ENCODE measurements around the gene RTN4RL2.

RTN4RL2 gene

DNA sequence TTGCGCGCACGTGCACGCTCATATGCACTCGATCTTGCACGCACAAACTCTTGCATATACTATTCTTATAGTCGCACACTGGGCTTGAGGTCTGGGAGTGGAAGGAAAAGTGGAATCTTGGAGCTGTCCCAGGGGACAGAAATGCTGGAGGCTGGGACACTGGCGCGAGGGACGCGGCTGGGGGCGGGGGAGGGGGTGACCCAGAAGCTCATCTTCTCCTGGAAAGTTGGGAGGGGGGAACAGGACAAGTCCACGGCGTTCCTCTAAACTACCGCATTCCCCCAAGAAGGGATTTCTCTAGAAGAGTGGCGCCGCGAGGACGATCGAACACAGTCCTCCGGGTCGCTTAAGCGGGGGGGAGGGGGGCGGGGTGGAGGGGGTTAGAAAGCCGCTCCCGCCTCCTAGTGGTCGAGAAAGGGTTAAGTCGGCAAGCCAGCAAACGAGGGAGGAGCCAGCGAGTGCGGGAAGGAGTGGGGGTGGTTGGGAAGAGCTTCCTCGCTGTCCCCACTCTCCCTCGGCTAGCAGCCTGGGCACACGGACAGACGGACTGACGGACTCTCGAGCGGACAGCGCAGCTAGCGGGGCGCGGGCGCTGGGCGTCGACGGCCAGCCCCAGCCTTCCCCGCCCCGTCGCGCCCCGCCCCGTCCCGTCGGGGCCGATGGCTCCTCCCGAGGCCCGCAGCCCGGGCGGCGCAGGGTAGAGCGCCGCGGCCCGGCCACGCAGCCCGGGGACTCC is at the start of gene RTN4RL2:
TSS of gene RTN4RL2 (plus strand) at position 507 of the 736 bp plus-strand sequence. CDS start 338 bp downstream, outside the sequence.
- no peak for DNase-seq (ENCODE audit: low read depth in 2 of 2)

DNA sequence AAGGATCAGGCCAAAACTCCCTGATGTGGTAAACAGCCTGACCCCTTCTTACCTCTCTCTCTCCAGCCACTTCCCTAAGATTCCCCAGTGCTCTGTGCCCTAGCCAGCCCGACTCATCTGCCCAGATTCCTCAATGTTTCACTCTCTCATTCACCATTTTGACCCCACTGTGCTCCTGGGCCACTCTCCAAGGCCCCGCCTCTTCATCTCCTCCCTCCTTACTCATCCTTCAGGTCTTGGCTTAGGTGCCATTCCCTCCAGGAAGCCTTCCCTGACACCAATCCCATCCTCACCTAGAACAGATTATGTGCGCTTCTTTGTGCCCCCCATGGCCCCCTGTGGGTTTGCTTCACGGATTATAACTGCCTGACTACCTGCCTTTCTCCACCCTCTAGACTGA is 46.6 kb upstream of the RTN4RL2 start:
- DNase-seq (ENCODE audit: low read depth in 2 of 2): no peak

DNA sequence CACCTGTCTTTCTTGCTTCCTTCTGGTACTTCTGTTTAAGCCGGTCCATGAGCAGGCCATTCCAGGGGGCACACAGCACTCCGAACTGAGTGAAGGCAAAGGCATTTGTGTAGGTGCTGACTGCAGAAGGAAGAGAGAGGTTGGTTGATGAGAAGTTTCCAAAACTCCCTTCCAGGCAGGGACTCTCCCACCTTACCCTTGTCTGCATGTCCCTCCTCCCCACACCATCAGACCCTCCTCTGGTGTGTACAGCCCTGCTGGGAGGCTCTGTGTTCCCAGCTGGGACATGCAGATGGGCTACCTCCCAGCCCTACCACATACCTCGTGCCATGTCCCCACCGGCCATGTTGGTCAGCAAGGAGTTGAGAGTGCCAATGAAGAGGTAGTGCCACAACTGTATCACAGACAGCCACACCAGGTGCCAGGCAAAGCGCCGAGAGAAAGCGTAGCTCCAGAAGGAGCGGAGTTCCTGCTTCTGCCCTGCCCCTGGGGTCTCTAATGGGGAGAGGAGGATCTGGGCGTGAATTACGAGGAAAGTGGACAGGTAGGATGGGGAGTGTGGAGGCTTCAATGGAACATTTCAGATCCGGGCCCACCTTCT is 45.6 kb upstream of the RTN4RL2 start:
- DNase-seq (ENCODE audit: low read depth in 2 of 2): no peak

DNA sequence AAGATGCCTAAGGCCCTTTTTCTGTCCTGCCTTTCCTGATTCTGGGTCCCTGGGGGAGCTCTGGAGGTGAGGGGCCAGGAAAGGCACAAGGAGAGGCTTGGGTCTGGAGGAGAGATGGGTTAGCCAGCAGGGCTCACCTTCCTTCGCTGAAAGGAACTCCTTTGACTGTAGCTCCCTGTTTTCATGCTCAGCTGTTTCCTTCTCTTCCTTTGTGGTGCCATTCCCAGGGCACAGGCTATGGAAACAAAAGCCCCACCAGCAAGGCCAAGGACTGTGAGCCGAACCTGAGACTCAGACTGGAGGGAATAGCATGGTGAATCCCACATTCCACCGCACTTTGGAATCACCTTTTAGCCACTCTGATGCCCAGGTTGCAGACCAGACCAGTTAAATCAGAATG is 43.9 kb upstream of the RTN4RL2 start:
- no peak for DNase-seq (ENCODE audit: low read depth in 2 of 2)

DNA sequence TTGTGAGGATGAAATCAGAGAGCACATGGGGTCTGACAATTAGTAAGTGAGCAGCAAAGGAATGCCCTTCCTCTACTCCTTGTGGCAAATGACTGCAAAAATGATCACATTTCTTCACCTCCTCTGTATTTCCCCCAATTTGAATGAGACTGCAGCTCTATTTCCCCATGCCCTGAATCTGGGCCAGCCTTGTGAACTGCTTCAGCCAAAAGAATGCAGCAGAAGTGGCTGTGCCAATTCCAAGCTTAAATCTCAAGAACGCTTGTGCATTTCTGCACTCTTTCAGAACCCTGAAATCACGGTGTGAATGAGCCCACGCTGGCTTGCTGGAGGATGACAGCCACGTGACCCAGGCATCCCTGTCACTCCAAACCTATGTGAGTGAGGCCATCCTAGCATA is 43.3 kb upstream of the RTN4RL2 start:
- no peak for DNase-seq (ENCODE audit: low read depth in 2 of 2)

DNA sequence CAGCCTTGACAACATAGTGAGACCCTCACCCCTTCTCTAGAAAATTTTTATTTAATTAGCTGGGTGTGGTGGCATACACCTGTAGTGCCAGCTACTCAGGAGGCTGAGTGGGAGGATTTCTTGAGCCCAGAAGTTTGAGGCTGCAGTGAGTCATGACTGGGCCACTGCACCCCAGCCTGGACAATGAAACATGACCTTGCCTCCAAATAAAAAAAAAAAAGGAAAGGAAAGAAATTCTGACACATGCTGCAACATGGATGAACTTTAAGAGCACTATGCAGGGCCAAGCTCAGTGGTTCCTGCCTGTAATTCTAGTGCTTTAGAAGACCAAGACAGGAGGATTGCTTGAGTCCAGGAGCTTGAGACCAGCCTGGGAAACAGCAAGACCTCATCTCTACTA is 42.2 kb upstream of the RTN4RL2 start:
- no peak for DNase-seq (ENCODE audit: low read depth in 2 of 2)

DNA sequence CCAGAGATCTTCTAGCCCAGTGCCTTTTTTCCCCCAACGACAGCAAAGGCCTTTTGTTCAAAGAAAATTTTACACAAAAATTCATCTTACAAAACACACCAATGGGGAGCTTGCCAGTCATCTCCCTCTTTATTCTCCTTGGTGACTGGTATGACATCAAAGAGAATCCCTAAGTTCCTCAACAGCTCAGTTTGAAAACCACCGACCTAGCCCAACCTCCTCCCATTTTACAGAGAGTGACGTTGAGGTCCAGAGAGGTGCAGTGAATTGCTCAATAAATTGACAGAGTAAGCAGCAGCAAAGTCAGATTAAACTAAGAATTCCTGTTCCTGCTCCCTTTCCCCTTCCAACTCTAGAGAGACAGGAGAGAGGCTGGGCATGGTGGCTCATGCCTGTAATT is 41.2 kb upstream of the RTN4RL2 start:
- DNase-seq (ENCODE audit: low read depth in 2 of 2): no peak

DNA sequence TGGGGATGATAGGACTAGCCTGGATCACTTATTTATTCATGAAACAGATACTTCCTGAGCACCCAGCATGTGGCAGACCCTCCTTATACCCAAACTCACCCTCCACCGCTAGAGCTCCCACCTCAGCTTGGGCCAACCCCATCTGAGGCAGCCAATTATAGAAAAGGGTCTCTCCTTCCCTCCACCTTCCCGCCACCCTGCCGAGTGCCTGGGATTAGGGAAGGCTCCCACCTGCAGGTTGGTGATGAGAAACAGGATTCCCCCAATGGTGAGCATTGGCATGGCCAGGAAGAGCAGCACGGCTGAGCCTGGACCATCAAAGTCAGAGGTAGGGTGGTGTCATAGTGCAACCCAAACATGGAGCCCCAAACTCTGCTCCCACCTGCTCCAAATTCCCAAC is 39.3 kb upstream of the RTN4RL2 start:
- no peak for DNase-seq (ENCODE audit: low read depth in 2 of 2)

DNA sequence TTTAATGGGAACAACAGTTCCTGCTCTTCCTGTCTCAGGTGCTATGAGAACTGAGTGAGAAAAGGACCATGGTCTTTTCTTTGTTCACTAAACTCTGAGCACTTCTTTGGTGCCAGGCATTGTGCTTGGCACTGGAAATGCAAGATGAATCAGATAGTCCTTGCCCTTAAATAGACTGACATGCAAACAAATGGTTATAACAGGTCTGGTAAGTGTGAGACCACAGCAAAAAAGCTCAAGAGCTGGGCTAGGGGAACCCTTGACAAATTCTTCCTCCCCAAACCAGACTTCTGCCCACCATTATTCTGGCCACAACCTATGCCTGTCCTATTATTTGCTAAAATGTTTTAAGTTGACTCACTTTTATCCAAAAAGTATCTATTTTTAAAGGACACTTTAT is 38.5 kb upstream of the RTN4RL2 start:
- no peak for DNase-seq (ENCODE audit: low read depth in 2 of 2)

DNA sequence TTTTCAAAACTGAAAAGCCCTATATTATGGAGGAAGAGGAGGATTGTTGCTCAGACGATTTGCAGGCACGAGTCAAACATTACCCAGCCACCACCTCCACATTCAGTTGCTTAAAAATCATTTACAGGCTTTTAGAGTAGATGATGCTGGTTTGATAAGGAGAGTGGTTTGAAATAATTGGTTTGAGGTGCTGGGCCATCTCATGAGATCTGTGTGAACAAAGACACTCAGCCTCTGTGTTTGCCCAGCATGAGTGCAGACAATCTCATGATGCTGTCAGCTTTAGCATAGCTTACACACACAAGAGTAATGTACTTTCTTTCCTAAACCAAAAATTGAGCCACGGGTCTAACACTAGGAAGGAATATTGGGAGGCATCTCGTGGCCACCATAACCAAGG is 37.7 kb upstream of the RTN4RL2 start:
- no peak for DNase-seq (ENCODE audit: low read depth in 2 of 2)

DNA sequence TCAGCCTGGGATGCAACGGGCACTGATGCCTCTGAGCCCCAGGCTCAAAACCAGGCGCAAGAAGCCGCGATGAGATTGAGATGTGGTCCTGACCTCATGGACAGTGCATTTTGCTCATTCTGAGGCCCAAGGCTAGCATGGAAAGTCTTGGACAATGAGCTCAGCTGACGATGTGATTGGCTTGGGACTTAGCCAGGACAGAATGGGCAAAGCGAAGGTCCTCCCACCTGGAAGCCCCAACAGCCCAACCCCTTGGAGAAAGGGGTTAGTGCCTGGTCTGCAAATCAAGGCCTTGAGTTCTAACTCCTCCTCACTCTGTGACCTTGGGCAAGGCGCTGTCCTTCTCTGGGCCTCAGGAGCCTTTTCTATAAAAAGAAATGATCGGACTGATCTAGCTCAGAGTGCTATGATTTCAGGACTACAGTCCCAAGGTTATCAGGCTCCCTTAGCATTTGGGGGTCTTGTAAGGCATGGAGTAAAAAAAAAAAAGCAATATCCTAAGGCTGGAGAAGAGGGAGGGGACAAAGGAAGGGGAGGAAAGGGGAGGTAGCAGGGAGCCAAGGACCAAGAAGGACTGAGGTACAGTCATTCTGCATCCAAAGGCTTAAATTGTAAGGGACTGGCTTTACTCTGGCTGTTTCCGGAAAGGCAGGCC is 36.1 kb upstream of the RTN4RL2 start:
- no peak for DNase-seq (ENCODE audit: low read depth in 2 of 2)

DNA sequence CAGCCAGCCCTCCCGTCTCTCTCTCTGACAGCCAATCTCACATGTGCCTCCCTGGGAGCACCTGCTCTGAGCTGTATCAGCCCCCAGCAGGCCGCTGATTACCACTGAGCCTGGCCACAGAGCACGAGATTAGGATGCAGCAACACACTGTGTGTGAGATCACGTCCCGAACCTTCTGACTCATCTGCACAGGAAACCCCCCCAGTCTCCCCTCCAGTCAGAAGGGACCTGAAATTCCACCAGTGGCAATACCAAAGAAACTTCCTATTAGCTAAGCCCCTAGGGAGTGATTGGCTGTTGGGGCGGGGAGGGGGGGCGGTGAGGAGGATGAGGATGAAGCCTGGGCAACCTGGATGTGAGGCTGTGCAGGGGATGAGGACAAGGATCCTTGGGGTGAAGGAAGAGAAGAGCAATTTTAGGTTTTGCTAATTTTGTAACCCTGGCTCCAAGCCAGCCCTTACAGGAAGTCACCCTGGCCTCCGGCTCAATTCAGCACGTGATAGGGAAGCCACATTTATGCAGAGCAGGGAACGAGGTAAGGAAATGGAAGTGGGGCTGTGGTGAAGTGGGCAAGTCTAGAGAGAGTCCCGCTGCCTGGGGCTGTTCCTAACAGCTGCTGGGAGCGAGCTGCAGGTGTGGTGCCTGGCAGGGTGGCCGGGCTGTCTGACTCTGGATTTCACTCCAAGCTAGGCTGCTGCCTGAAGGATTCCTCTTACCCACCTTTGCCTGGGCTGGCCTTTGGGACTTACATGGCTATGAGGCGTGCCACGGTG is 35.4 kb upstream of the RTN4RL2 start:
- DNase-seq (ENCODE audit: low read depth in 2 of 2): peak; percentile 80 to 83

DNA sequence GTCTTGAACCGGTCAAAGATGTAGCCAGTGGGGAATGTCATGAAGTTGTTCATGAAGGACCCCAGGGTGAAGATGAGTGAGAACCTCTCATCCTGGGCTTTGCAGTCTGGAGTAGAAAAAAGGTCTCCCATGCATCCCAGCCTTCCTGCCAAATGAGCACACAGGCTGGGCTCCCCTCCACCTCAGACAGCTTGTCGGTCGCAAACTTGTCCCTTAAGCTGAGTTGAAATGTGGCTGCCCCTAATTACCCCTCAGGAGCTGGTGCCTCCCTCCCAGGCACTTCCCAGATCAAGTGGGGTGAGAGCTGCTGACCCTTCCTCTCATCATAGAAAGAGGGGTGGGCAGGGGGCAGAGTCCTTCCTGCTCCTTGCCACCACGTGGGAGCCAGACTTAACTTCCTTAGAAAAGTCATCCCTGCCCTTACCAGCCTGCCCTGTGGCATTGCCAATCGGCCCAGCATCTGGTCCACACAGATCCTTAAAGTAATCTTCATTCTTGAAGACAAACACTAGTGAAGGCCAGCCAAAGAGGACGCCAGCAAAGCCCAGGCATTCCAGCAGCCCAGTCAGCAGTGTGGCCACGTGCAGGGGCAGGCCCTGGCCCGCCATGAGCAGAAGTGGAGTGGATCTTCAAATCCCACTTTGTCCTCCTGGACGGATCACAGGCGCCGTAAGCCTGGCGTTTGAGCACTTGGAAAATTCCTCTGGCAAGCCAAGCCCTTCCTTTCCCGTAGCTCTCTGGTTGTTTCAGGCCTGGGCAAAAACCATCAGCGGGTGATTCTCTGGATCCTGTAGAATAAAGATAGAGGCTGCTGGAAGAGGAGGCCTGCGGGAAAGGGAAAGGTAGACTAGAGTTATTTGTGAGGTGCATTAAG is 34.5 kb upstream of the RTN4RL2 start:
- no peak for DNase-seq (ENCODE audit: low read depth in 2 of 2)

DNA sequence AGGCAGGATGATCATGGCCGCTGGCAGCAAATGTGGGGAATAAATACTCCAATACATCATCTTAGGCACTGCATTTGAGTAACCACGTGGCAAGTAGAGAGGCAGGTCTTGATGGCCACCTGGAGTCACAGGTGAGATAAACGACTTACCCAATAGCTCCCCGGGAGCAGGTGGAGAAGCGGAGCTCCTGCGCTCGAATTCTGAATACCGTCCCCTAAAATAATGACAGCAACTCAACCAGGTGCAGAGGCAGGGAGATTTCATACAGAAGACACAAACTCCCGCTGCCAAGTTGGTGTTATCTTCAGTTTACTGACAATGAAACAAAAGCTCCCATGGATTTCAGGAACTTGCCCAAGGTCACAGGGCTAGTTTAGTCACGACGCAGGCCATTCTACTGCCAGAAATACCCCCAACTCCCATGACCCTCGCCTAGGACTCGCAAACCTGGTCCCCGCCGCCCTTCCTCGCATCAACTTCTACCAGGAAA is 33.8 kb upstream of the RTN4RL2 start:
- DNase-seq (ENCODE audit: low read depth in 2 of 2): no peak

DNA sequence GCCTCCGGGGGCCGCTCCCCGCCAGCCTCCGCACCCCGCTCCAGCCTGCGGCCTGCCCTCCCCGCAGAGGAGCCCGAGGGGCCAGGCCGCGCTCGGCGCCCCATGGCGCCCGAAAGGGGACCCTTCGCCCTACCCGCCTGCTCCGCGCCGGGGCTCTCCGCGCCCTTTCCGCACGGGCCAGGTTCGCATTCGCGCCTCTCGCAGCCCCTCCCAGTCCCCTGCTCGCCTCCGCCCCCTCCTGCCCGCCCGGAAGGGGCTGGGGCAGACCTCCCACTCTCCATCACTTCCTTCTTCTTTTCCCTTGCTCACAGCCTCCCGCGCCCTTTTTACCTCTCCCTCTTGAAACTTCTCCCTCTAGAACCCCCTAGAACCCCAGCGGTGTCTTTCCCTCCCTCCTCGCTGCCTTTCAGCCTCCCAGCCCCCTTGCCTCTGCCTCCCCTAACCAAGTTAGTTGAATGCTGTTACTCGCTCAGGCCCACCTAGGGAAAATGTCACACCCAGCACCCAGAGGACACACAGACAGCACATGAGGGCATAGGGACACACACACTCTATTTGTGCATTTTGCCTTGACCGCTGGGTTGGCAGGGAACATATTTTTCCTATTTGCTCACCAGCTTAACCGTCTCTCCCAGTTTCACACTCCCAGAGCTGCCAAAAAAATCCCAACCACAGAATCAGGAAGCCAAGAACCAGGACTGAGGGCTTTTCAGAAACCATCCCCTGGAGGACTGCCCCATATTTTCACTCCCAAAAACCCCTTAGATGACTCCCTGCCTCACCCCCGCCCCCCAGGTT is 33.2 kb upstream of the RTN4RL2 start, which contains the start of gene SLC43A3:
TSS of gene SLC43A3 (minus strand) at position 193 of the 798 bp plus-strand sequence. CDS start 949 bp downstream, outside the sequence.
- DNase-seq (ENCODE audit: low read depth in 2 of 2): peak; percentile 63 to 81

DNA sequence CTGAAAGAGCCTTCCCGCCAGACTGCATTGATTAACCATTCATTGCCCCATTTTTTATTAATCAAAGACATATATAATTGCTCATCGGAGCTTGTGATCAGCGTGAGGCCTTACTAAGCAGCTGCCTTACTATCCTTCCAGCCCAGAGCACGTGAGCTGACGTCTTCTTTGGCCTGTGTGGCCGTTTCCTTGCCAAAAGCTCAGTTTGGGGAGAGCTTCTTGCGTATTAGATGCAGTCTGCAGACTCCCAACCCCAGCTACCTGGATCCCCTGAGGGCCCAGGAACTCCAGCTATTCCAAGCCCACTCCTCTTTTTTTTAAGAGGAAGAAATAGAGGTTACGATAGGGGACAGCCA is 32.6 kb upstream of the RTN4RL2 start:
- no peak for DNase-seq (ENCODE audit: low read depth in 2 of 2)

DNA sequence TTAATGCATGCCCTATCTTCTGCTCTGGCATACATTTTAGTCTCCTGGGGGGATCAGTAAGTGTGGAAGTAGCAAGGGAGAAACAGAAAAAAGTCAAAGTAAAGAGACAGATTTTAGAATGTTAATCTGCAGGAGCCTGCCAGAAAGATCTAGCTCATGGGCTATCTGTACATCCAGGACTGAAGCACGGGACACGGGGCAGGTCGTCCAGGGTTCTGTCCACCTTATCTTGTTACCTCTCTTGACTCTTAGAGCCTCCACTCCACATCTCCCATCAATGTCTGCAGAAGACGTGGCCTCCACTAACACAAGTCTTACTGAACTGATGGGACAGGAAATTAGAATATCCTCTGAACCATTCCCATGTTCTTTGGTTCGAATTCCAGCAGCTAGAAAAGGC is 31.7 kb upstream of the RTN4RL2 start:
- DNase-seq (ENCODE audit: low read depth in 2 of 2): no peak

DNA sequence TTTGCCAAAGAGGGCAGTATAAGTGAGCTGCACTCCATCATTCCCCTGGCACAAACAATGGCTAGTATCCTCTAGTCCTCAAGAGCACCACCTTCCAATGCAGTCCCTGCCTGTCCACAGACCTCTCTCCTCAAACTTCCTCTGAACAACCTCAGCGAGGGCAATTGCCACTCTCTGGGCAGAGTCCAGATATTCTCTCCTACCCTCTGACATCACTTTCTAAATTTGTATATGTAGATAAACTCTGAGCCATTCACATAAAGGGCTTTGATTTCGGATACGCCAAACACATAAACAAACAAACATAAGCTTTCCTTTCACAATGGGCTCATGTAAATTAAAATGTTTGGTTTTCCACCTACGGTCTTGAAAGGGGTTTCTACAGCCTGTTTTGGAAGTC is 30.4 kb upstream of the RTN4RL2 start:
- no peak for DNase-seq (ENCODE audit: low read depth in 2 of 2)

DNA sequence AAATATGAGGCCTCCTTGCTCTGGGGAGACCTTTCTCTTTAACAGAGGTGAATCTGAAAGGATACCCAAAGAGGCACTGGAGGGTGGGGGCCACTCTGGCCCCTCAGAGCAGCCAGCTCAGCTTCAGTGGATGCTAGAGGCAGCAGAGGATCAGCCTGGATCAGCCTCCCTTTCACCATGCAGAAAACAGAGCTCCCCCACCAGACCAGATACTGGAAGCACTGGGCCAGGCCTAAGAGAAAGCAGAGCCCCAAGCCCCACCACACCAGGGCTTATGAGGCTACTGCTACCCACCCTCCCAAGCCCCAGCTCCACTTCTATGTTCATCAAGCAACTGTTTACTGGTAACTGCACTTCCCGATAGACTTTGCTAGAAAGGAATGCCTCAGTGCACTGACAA is 29.4 kb upstream of the RTN4RL2 start:
- DNase-seq (ENCODE audit: low read depth in 2 of 2): no peak

DNA sequence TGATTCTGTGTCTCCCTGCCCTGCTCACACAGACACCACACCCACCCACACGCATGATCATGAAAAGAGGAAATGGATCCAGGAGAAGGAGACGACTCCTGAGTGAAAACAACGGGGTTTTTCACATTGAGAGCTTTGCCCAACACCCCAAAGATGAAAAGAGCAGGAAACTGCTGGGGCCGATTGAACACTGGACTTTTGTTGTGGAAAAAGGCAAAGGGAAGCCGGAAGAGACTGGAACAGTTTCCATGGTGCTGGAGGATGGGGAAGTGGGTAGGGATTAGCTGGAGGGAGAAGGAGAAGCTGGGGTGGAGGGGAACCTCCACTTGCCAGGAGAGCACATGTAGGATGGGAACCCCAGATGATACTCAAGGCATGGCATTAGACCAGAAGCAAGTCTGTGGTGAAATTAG is 28.2 kb upstream of the RTN4RL2 start:
- DNase-seq (ENCODE audit: low read depth in 2 of 2): no peak

All from stimulated activated CD4-positive, alpha-beta T cell treated with anti-CD3 and anti-CD28 coated beads, Interleukin-12 subunit alpha, Interleukin-12 subunit beta, amount 100 ng/mL, for 24 hours (primary cell).